HG03469 (cell line): Measurements from ENCODE around the gene JAML.
"Not testable (repeated sequence)": the region's sequence is repeated elsewhere in the genome, so short reads cannot be mapped to it uniquely, and the experiment has no call there.

ENCODE experiments used
- ATAC-seq: cut with Tn5 transposase; IDR thresholded peaks from one replicate; pipeline ENCODE4 v1.9.1; 2021; ENCODE audit warnings: mild to moderate bottlenecking, moderate library complexity, moderate number of reproducible peaks; ENCODE audit not compliant: unreplicated experiment

Gene JAML

DNA sequence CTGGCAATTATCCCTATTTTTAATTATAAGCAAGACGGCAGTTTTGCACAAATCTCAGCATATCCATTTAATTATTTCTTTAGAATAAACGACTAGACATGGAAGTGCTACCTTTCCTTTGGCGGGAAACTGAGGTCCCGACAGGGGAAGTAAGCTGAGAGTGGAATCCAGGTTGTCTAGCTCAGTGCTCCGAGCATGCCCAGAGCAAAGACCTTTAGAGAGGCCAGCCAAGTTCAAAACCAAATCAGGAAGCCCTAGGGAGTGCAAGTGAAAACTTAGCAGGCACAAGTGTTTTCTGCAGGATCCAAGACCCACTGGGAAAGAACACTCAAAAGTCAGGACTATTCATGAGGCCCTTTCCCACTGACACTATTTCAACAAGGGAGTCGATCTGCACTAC lies 25.7 kb downstream of the JAML start:
- no peak for ATAC-seq

DNA sequence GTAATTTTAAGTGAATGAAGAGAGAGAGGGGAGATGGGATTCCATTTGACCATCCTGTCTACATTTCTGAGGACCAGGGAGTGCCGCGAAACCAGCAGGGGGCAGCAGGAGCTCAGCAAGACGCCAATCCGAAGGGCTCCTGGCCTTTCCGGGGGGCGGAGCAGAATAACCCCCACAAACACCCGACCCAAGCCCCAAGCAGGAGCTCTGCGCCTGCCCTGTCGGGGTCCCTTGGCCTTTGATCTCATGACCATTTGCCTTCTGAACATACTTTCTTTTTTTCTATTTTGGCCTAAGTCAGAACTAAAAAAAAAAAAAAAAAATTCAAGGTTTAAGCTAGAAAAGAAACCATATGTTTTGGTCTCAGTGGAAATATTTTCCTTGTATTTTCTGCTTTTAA lies 26.4 kb downstream of the JAML start:
- ATAC-seq: no peak

- ATAC-seq: no peak
Measured at GRCh38 chr11:118194835-118195627, 29.8 kb downstream of the JAML start.

DNA sequence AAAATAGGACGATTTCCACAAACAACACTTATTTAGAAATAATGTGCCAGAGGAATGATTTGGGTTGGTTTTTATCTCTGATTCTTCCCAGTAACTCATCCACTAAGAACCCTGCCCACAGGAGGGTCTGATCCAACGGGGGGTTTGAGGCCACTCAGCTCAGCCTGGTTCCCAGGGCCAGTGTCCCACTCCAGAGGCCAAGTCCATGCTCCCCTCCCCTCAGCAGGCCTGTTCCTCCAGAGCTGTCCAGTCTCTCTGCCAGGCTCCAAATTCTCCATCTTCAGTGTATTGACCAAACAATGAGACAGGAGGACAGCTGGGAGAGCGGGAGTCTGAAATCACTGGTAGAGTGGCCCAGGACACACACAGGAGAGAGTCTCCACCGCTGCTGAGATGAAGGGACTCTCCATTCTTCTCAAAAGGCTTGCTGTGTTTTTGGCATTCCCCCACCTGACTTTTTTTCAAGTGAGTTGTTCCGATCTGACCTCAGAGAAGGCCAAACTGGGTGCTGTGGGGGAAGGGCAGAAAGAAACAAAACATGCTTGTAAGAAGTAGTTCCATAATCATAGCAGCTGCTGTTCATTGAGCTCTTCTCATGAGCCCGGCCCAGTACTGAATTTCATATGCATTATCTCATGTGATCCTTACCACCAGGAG lies 30.8 kb downstream of the JAML start:
- ATAC-seq: no peak

DNA sequence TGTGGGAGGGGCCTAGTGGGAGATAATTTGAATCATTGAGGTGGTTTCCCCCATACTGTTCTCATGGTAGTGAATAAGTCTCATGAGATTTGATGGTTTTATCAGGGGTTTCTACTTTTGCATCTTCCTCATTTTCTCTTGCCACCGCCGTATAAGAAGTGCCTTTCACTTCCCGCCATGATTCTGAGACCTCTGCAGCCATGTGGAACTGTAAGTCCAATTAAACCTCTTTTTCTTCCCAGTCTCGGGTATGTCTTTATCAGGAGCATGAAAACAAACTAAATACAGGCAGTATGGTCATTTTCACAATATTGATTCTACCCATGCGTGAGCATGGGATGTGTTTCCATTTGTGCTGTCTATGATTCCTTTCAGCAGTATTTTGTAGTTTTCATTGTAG lies 32.0 kb downstream of the JAML start:
- not testable (repeated sequence) for ATAC-seq

GRCh38 chr11:118190942-118191506 lies 33.8 kb downstream of the JAML start:
- not testable (repeated sequence) for ATAC-seq

DNA sequence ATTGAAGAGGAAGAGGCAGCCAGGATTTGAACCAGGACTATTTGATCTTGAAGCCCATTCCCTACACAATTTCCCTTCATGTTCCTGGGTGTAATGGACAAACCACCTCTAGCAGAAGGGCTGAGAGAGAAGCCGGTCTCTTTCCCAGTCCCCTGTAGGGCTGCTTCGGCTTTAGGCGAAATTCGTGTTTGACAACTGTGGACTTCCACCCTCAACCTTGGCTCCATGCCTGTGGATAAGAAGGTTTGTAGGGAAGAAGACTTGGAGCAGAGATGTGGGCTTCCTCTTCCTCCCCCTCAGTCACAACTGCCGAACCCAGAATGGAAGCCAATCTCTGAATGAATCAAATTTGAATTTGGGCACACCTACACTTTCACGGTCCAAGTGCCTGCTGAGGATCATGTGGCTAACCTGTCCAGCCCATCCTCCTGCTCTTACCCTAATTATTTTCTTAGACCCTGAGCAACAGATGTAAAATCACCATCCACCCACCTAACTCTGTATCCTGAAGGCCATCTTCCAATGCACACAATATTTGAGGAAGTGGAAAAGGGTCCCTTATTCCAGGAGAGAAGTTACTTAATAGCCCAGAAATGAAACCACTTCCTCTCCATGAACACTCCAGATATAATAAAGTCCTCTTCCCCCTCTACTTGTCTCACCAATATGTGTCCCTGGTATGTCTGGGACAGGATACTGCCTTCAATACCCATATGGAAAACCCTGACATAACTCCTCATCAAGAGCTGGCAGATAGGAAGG lies 38.3 kb downstream of the JAML start:
- ATAC-seq: no peak

DNA sequence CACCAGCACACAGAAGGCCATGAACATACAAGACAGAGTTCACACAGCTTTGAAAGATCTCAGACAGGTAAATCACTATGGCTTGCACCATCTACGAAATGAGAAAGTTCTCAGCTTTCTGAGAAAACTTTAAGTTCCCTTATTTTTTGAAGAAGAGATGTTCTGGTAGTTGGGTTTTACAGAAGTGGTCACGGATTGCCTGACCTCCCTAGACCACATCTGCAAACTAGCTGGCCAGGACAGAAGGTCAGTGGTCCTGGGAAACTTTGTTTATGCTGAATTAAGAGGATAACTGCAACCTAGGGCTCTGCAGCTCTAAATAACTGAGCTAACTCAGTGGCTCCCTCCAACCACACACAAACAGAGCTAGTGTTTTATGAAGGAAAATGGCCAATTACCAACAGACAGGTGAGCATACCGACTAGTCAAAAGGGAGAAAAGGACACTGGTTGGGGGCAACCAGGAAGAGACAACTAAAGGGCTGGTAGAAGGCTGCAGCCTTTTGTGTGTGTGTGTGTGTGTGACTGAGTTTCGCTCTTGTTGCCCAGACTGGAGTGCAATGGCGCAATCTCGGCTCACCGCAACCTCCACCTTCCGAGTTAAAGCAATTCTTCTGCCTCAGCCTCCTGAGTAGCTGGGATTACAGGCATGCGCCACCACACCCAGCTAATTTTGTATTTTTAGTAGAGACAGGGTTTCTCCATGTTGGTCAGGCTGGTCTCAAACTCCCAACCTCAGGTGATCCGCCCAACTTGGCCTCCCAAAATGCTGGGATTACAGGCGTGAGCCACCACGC lies 39.8 kb downstream of the JAML start:
- ATAC-seq: no peak

DNA sequence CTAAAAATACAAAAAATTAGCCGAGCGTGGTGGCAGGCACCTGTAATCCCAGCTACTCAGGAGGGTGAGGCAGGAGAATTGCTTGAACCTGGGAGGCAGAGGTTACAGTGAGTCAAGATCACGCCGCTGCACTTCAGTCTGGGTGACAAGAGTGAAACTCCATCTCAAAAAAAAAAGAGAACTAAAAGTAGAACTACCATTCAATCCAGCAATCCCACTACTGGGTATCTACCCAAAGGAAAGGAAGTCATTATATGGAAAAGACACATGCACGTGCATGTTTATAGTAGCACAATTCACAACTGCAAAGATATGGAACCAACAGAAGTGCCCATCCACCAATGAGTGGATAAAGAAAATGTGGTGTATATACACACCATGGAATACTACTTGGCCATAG lies 41.1 kb downstream of the JAML start:
- not testable (repeated sequence) for ATAC-seq

DNA sequence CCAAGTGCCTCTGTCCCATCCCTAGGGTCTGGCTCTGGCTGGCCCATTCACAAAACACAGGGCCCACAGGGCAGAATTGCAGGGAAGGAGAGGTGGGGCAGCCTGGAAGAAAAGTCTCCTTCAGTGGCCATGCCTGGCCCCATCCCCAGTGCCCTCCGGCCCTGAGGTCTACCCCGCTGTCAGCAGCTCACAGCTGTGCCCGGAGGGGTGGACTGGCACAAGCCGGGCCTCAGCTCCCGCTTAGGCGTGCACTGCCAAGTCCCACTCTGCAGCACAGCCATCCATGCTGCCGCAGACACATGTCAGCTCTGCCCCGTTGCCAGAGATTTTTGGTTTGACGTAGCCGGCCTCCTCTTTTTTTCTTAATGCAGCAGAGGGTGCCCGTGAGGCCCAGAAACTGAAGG lies 44.5 kb downstream of the JAML start:
- ATAC-seq: no peak

DNA sequence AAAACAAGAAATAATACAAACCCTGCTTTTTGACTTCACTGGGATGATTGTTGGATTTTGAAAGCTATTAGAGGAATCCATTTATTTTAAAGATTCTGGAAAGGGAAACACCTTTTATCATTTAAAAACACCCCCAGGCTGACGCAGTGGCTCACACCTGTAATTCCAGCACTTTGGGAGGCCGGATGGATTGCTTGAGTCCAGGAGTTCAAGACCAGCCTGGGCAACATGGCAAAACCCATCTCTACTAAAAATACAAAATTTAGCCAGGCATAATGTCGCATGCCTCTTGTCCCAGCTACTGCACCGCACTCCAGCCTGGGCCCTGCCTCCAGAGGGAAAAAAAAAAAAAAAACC lies 48.1 kb downstream of the JAML start:
- ATAC-seq: no peak

DNA sequence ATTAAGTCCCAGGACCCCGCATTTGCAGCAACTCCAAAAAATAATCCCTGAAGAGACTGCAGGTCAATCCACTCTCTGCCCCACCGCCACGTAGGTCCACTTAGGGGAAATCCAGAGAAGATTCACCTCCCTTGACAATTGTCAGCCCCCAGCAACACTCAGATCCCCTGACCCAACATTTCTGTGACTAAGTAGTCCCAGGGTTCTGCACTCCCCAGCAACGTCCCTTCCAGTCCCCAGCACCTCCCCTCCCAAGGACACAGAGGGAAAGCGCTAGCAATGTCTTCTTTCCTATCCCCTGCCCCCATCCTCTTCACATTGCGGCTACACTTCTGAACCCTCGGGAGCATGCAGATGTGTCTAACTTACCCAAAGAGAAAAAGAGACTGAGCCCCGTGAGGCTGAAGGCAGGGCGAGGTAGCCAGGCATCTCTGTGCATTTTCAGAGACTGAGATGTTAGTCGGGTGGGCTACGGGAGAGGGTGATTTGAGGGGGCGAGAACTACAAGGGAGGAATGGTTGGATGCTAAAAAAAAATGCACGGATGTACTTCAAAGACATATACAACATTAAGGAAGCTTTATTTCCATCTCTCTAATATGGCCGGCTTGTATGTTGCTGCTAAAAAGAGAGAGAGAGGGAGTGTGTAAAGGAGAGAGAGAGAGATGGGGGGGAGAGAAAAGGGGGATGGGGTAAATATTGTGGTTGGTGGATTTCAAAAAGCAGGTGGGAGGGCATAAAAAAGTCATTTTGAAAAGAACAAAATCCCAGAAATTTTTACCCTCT lies 48.6 kb downstream of the JAML start, which contains the start of gene SCN2B:
SCN2B (minus strand) TSS at position 647 of the 785 bp plus-strand sequence; CDS start at position 439, 208 bp downstream.
- no peak for ATAC-seq

- no peak for ATAC-seq
Measured at GRCh38 chr11:118175031-118175992, 49.5 kb downstream of the JAML start.

DNA sequence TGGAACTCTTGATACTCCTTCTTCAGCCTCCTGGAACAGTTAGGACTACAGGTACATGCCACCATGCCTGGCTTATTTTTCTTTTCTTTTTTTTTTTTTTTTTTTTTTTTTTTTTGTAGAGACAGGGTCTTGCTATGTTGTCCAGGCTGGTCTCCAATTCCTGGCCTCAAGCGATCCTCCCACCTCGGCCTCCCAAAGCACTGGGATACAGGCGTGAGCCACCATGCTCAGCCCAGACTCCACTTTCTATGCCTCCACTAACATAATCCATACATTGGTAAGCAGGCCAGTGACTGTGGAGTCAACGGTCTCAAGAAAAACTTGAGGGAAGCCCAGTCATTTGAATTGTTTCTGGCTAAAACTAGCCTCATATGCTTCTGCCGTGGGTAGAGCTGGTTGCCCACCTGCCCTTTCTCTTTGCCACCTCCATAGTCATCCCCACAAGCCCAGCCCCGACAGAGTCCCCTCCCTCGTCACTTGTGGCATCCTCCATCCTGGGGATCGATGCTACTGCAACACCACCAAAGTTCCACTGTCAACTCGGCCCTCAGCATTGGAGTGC lies 50.7 kb downstream of the JAML start:
- ATAC-seq: no peak

GRCh38 chr11:118172356-118172755 lies 52.5 kb downstream of the JAML start:
- ATAC-seq: no peak

DNA sequence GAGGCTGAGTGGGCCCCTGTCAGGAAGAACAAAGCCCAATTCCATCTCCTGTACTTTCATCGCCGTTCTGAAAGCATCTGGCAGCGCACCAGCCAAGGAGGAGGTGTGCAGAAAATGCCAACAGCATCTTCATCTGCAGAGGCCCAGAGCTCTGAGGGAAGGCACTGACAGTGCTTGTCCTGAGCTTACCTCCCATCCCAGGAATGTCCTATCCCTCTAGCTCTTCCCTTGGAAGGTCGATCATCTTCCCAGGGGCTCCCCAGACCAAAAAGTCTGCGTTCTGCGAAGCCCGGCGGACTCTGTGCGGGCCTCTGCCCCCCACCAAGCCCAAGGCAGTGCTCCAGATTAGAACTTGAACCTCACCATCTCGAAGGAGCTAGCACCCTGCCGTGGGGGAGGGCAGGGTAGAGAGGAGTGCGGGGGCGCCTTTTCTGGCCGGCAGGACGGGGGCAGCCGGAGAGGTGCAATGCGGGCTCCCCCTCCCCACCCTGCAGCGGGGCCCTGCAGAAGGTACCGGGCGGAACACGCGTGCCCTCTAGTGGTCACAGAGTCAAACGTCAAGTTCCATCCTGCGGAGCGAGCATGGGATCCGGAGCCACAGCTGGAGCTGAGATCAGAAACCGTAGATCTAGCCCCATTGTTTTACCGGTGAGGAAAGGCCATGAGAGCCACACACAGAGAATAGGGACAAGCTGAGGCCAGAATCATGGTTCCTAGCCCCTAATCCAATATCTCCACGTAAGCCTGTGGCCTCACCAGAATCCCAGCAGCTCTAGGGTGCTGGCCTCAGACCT lies 53.3 kb downstream of the JAML start:
- no peak for ATAC-seq

DNA sequence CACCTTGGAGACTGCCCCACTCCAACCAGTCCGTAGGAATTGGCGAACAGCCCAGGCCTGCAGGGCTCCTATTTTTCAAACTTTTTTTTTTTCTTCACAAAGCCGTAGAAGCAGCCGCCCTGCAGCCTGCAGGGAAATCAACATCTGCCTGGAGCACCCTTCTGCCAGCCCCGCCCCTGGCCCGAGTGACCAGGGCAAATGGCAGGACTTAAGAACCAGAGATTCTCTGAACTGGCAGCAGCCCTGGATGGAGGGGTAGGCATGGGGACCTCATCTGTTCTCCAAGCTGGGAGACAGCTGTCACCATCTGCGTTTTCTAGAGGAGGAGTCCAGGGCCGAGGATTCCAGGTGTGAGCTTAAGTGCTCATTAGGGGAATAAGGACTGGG lies 53.9 kb downstream of the JAML start:
- no peak for ATAC-seq

- ATAC-seq: no peak
Measured at GRCh38 chr11:118170231-118170630, 54.6 kb downstream of the JAML start.
